ENCODE results near the gene NKX1-1. TPM values are rescaled to one million over a fixed set of nuclear protein-coding genes. Genes with fewer than 3 reads are reported as not detected.

The NKX1-1 gene
- total RNA-seq (2021; ENCODE audit: unreplicated experiment) (not detected), Bru-seq, nascent RNA (not detected), BruChase-seq, experiment 1, labeled RNA remaining after a 2-hour chase (not detected), BruChase-seq, experiment 2, labeled RNA remaining after a 6-hour chase (not detected)
- not detected for polyA plus RNA-seq (2012; ENCODE audit: insufficient read length)
- long read RNA-seq = 0 reads

GRCh38 chr4:1406394-1406980 lies at the start of gene NKX1-1:
TSS of gene NKX1-1 (minus strand) at chr4:1406442. CDS start at chr4:1406442, 0 bp downstream.
- DNase-seq (ENCODE audit: low read depth, low spot score) (no peak), ATAC-seq (no peak)
- intact Hi-C loops (cut with micrococcal nuclease; ENCODE audit: unreplicated experiment) = no loop called here
- Histone ChIP-seq H3K27ac (ENCODE audit: low read length) (no peak within 1 kb of the TSS), H3K4me3 (ENCODE audit: low read depth in 2 of 2, low read length in 2 of 2) (no peak within 1 kb of the TSS), H3K4me1 (ENCODE audit: control insufficient read depth, insufficient read depth, low read length) (no peaks in the 10 kb centered on the region), H3K27me3 (ENCODE audit: control insufficient read depth, insufficient read depth, low read length) (no peaks in the 10 kb centered on the region), H3K9me3 (ENCODE audit: control insufficient read depth, insufficient read depth, low read depth, low read length) (no peaks in the 10 kb centered on the region), H3K36me3 (ENCODE audit: control insufficient read depth, insufficient read depth, low read length) (no peaks in the 10 kb centered on the region)
- CTCF ChIA-PET = no interaction called here
- in situ Hi-C loops (cut with HindIII; ENCODE audit: low pct_unique_long_range_greater_than_20kb, low sequenced_read_pairs) = no loop called here
- TF ChIP-seq TCF7L2 (IDR thresholded peaks at IDR 0.05; ENCODE audit: low read depth, low read length) (no peak), SIN3A (IDR thresholded peaks at IDR 0.05; ENCODE audit: borderline replicate concordance, insufficient read depth, low read depth, low read length) (no peak), POLR2AphosphoS5 (IDR thresholded peaks at IDR 0.05; ENCODE audit: low read depth, low read length) (no peak)
- TF ChIP-seq, protein P1, sequence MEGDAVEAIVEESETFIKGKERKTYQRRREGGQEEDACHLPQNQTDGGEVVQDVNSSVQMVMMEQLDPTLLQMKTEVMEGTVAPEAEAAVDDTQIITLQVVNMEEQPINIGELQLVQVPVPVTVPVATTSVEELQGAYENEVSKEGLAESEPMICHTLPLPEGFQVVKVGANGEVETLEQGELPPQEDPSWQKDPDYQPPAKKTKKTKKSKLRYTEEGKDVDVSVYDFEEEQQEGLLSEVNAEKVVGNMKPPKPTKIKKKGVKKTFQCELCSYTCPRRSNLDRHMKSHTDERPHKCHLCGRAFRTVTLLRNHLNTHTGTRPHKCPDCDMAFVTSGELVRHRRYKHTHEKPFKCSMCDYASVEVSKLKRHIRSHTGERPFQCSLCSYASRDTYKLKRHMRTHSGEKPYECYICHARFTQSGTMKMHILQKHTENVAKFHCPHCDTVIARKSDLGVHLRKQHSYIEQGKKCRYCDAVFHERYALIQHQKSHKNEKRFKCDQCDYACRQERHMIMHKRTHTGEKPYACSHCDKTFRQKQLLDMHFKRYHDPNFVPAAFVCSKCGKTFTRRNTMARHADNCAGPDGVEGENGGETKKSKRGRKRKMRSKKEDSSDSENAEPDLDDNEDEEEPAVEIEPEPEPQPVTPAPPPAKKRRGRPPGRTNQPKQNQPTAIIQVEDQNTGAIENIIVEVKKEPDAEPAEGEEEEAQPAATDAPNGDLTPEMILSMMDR (IDR thresholded peaks at IDR 0.05) = no peak
- POLR2A ChIA-PET = no interaction called here
- no TSS peak for BruUV-seq (replicated peaks)

DNA sequence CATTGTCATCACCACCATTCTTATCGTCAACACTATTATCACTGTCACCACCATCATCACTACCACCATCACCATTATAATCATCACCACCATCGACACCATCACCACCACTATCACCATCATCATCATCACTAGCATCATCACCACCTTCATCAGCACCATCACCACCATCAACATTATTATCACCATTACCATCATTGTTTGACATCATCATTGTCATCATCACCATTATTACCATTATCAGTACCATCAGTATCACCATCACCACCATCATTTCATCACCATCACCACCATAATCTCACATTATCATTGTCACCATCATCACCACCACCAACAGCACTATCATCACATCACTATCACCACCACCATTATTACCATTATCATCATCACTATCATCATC lies 47.5 kb upstream of the NKX1-1 start:
- Histone ChIP-seq H3K4me3 (ENCODE audit: low read depth in 2 of 2, low read length in 2 of 2) (no peak overlapping the region), H3K27ac (ENCODE audit: low read length) (no peak overlapping the region), H3K36me3 (ENCODE audit: control insufficient read depth, insufficient read depth, low read length) (no peaks in the 10 kb centered on the region), H3K4me1 (ENCODE audit: control insufficient read depth, insufficient read depth, low read length) (no peaks in the 10 kb centered on the region), H3K9me3 (ENCODE audit: control insufficient read depth, insufficient read depth, low read depth, low read length) (no peaks in the 10 kb centered on the region), H3K27me3 (ENCODE audit: control insufficient read depth, insufficient read depth, low read length) (no peaks in the 10 kb centered on the region; the same call in 1 of the 2 replicates)
- POLR2A ChIA-PET = no interaction called here
- in situ Hi-C loops (cut with HindIII; ENCODE audit: low pct_unique_long_range_greater_than_20kb, low sequenced_read_pairs) (no loop called here), intact Hi-C loops (cut with micrococcal nuclease; ENCODE audit: unreplicated experiment) (no loop called here)
- TF ChIP-seq TCF7L2 (IDR thresholded peaks at IDR 0.05; ENCODE audit: low read depth, low read length) = no peak
- DNase-seq (ENCODE audit: low read depth, low spot score) = no peak
- BruUV-seq (replicated peaks) = no TSS peak
- CTCF ChIA-PET = no interaction called here
- no peak for ATAC-seq

DNA sequence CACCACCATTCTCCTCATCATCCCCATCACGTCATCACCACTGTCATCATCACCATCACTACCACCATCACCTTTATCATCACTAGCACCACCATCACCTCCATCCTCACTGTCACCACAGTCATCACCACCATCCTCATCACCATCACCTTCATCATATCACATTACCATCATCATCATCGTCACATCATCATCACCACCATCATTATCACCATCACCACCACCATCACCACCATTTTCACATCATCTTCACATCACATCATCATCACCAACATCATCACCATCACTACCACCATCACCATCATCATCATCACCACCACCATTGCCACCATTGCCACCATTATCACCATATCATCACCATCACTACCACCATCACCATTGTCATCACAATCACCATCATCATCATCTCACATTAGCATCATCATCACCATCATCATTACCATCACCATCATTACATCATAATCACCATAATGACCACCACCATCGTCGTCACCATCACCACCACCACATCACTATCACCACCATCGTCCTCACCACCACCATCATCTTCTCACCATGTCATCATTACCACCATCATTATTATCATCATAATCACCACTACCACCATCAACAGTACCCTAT lies 46.3 kb upstream of the NKX1-1 start:
- intact Hi-C loops (cut with micrococcal nuclease; ENCODE audit: unreplicated experiment) = no loop called here
- POLR2A ChIA-PET = no interaction called here

More for the DNA sequence above, 46.3 kb upstream of the NKX1-1 start:
- no peak for TF ChIP-seq TCF7L2 (IDR thresholded peaks at IDR 0.05; ENCODE audit: low read depth, low read length)
- TF ChIP-seq, protein P2, sequence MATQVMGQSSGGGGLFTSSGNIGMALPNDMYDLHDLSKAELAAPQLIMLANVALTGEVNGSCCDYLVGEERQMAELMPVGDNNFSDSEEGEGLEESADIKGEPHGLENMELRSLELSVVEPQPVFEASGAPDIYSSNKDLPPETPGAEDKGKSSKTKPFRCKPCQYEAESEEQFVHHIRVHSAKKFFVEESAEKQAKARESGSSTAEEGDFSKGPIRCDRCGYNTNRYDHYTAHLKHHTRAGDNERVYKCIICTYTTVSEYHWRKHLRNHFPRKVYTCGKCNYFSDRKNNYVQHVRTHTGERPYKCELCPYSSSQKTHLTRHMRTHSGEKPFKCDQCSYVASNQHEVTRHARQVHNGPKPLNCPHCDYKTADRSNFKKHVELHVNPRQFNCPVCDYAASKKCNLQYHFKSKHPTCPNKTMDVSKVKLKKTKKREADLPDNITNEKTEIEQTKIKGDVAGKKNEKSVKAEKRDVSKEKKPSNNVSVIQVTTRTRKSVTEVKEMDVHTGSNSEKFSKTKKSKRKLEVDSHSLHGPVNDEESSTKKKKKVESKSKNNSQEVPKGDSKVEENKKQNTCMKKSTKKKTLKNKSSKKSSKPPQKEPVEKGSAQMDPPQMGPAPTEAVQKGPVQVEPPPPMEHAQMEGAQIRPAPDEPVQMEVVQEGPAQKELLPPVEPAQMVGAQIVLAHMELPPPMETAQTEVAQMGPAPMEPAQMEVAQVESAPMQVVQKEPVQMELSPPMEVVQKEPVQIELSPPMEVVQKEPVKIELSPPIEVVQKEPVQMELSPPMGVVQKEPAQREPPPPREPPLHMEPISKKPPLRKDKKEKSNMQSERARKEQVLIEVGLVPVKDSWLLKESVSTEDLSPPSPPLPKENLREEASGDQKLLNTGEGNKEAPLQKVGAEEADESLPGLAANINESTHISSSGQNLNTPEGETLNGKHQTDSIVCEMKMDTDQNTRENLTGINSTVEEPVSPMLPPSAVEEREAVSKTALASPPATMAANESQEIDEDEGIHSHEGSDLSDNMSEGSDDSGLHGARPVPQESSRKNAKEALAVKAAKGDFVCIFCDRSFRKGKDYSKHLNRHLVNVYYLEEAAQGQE (IDR thresholded peaks at IDR 0.05; ENCODE audit: insufficient read depth in 1 of 2, low read depth in 2 of 2, low read length in 1 of 2) = no peak
- TF ChIP-seq POLR2AphosphoS5 (IDR thresholded peaks at IDR 0.05; ENCODE audit: low read depth, low read length) = no peak
- TF ChIP-seq SIN3A (IDR thresholded peaks at IDR 0.05; ENCODE audit: borderline replicate concordance, insufficient read depth, low read depth, low read length) = no peak
- TF ChIP-seq, protein P1 (IDR thresholded peaks at IDR 0.05) = no peak
- Histone ChIP-seq H3K27me3 (ENCODE audit: control insufficient read depth, insufficient read depth, low read length) (no peaks in the 10 kb centered on the region), H3K4me3 (ENCODE audit: low read depth in 2 of 2, low read length in 2 of 2) (no peak overlapping the region), H3K36me3 (ENCODE audit: control insufficient read depth, insufficient read depth, low read length) (no peaks in the 10 kb centered on the region), H3K27ac (ENCODE audit: low read length) (no peak overlapping the region), H3K9me3 (ENCODE audit: control insufficient read depth, insufficient read depth, low read depth, low read length) (no peaks in the 10 kb centered on the region), H3K4me1 (ENCODE audit: control insufficient read depth, insufficient read depth, low read length) (no peaks in the 10 kb centered on the region)
- no peak for ATAC-seq
- CTCF ChIA-PET = no interaction called here
- in situ Hi-C loops (cut with HindIII; ENCODE audit: low pct_unique_long_range_greater_than_20kb, low sequenced_read_pairs) = no loop called here
- no peak for DNase-seq (ENCODE audit: low read depth, low spot score)
- no TSS peak for BruUV-seq (replicated peaks)
